PC-9 (cell line): ENCODE results near the gene AIF1. TPM values are rescaled to one million over a fixed set of nuclear protein-coding genes. Genes with fewer than 3 reads are reported as not detected.
"Not testable (repeated sequence)": the region's sequence is repeated elsewhere in the genome, so short reads cannot be mapped to it uniquely, and the experiment has no call there.

Source experiments
- BruUV-seq: library from RNA; stranded (reverse); fragments of 400-500 nt; replicated peaks from 2 replicates; lab custom pipeline; 2021; lab: Mats Ljungman, UMichigan
- CTCF ChIA-PET: fragments of 300-600 bp; sonication (Branson Sonifier 250); formaldehyde crosslinking; loops from one replicate; lab custom pipeline; 2022; ENCODE audit warnings: antibody characterized with exemption; lab: Charles Lee
- POLR2A ChIA-PET: fragments of 300-600 bp; sonication (Branson Sonifier 250); formaldehyde crosslinking; loops from one replicate; lab custom pipeline; 2022; ENCODE audit warnings: antibody characterized with exemption; ENCODE audit not compliant: unreplicated experiment; lab: Charles Lee
- DNase-seq, 2 experiments: peaks; one replicate each; pipeline versions ENCODE4 v3.0.0 to v3.0.0-alpha.2; 2015 to 2022; ENCODE audit warnings: mixed read lengths in 1 of 2
- H2AFZ ChIP-seq: fragments of 200-600 bp; sonication (generic); 2 replicates; pipeline ENCODE4 v1.8.1; 2017; ENCODE audit warnings: antibody characterized with exemption
- H3F3A ChIP-seq: fragments of 200-600 bp; sonication (generic); 2 replicates; pipeline ENCODE4 v1.8.1; 2017; ENCODE audit warnings: antibody characterized with exemption, mild to moderate bottlenecking, low read depth; ENCODE audit not compliant: insufficient read depth
- H3K27ac ChIP-seq: fragments of 200-600 bp; sonication (generic); 2 replicates; pipeline ENCODE4 v1.6.1; 2016; ENCODE audit warnings: mixed run types
- H3K27me3 ChIP-seq: fragments of 200-600 bp; sonication (generic); 2 replicates; pipeline ENCODE4 v1.6.1; 2016; ENCODE audit warnings: low read depth, mixed run types; ENCODE audit not compliant: insufficient read depth
- H3K36me3 ChIP-seq: fragments of 200-600 bp; sonication (generic); 2 replicates; pipeline ENCODE4 v1.6.1; 2016; ENCODE audit warnings: low read depth, mixed run types
- H3K4me1 ChIP-seq: fragments of 200-600 bp; sonication (generic); replicated peaks from 2 replicates; pipeline ENCODE4 v1.6.1; 2016; ENCODE audit warnings: mixed run types; ENCODE audit not compliant: insufficient read depth
- H3K4me2 ChIP-seq: fragments of 200-600 bp; sonication (generic); 2 replicates; pipeline ENCODE4 v1.6.1; 2017; ENCODE audit warnings: mixed run types
- H3K4me3 ChIP-seq: fragments of 200-600 bp; sonication (generic); 2 replicates; pipeline ENCODE4 v1.6.1; 2016; ENCODE audit warnings: mixed run types
- H3K79me2 ChIP-seq: fragments of 200-600 bp; sonication (generic); 2 replicates; pipeline ENCODE4 v1.6.1; 2017; ENCODE audit warnings: low read depth, mixed run types
- H3K9me2 ChIP-seq: fragments of 200-600 bp; sonication (generic); 2 replicates; pipeline ENCODE4 v1.8.1; 2017; ENCODE audit warnings: mild to moderate bottlenecking; ENCODE audit not compliant: insufficient read depth
- H3K9me3 ChIP-seq: fragments of 200-600 bp; sonication (generic); 2 replicates; pipeline ENCODE4 v1.8.1; 2016; ENCODE audit warnings: low read depth; ENCODE audit not compliant: insufficient read depth
- H4K20me1 ChIP-seq: fragments of 200-600 bp; sonication (generic); 2 replicates; pipeline ENCODE4 v1.8.1; 2017; ENCODE audit not compliant: insufficient read depth
- EZH2 ChIP-seq: fragments of 200-600 bp; sonication (generic); IDR thresholded peaks from 2 replicates; pipeline ENCODE4 v1.8.0; 2017; ENCODE audit warnings: antibody characterized with exemption, low read depth
- intact Hi-C: fragments of 100-400 bp; cut with micrococcal nuclease; formaldehyde crosslinking; loops from one replicate; pipeline ENCODE4 v1.10.0; 2022; ENCODE audit not compliant: unreplicated experiment
- total RNA-seq: library from RNA; stranded (reverse); gene quantifications from 2 replicates; pipeline ENCODE4 v1.2.3, GENCODE V29; 2021
- TF ChIP-seq, protein P1 (sequence below): fragments of 200-600 bp; sonication (generic); conservative IDR thresholded peaks from 2 replicates; pipeline ENCODE4 v1.6.1; 2017; ENCODE audit warnings: mixed run types, antibody characterized with exemption, mild to moderate bottlenecking, moderate library complexity

The AIF1 gene
- total RNA-seq, 1 experiment from 2014 or later, result not detected

DNA sequence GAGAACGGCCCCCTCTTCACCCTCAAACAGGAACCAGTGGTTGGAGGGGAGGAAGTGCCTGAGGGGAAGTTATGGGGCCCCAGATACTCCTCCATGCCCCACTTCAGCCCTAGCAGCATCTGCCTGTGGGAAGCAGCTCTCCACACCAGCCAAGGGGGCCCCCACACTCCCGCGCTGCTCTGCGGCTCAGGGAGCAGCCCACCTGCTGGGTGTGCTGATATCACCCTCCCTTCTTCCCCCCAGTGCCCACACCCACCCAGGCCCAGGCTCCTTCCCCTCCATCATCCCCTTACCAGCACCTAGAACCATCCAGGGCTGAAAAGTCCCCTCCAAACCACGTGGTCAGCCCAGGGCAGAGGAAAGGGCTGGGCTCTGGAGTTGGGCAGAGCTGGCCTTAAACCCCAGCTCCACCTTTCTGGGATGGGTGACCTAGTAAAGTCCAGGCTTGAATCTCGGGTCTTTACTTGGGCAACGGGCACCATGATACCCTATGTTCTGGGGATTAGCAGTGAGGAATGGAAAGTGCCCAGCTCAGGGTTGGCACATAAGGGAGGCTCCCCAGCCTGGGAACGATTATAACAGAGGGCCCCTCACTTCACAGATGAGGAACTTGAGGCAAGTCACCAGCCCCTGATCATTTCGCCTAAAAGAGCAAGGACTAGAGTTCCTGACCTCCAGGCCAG is 28.3 kb upstream of the AIF1 start:
- Histone ChIP-seq H3K4me1 (no peaks in the 10 kb centered on the region), H3K4me3 (no peak overlapping the region), H4K20me1 (no peaks in the 10 kb centered on the region), H3K9me3 (no peaks in the 10 kb centered on the region), H3K79me2 (no peaks in the 10 kb centered on the region), H3K4me2 (no peak overlapping the region), H3K27me3 (no peaks in the 10 kb centered on the region), H3K36me3 (no peaks in the 10 kb centered on the region), H2AFZ (no peak overlapping the region), H3K27ac (no peak overlapping the region), H3K9me2 (no peaks in the 10 kb centered on the region), H3F3A (no peaks in the 10 kb centered on the region)
- no peak for TF ChIP-seq EZH2
- TF ChIP-seq, protein P1, sequence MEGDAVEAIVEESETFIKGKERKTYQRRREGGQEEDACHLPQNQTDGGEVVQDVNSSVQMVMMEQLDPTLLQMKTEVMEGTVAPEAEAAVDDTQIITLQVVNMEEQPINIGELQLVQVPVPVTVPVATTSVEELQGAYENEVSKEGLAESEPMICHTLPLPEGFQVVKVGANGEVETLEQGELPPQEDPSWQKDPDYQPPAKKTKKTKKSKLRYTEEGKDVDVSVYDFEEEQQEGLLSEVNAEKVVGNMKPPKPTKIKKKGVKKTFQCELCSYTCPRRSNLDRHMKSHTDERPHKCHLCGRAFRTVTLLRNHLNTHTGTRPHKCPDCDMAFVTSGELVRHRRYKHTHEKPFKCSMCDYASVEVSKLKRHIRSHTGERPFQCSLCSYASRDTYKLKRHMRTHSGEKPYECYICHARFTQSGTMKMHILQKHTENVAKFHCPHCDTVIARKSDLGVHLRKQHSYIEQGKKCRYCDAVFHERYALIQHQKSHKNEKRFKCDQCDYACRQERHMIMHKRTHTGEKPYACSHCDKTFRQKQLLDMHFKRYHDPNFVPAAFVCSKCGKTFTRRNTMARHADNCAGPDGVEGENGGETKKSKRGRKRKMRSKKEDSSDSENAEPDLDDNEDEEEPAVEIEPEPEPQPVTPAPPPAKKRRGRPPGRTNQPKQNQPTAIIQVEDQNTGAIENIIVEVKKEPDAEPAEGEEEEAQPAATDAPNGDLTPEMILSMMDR, result no peak
- ChIA-PET CTCF (interaction anchor here (1.1 kb wide), 1 partner anchor 12 kb away, joined by 3 read pairs; no protein-coding TSS in a partner anchor), POLR2A (interaction anchor here (0.6 kb wide), 1 partner anchor 500 kb away, joined by 7 read pairs; no protein-coding TSS in a partner anchor)
- no peak for DNase-seq
- intact Hi-C loops, result no loop called here
- no TSS peak for BruUV-seq

DNA sequence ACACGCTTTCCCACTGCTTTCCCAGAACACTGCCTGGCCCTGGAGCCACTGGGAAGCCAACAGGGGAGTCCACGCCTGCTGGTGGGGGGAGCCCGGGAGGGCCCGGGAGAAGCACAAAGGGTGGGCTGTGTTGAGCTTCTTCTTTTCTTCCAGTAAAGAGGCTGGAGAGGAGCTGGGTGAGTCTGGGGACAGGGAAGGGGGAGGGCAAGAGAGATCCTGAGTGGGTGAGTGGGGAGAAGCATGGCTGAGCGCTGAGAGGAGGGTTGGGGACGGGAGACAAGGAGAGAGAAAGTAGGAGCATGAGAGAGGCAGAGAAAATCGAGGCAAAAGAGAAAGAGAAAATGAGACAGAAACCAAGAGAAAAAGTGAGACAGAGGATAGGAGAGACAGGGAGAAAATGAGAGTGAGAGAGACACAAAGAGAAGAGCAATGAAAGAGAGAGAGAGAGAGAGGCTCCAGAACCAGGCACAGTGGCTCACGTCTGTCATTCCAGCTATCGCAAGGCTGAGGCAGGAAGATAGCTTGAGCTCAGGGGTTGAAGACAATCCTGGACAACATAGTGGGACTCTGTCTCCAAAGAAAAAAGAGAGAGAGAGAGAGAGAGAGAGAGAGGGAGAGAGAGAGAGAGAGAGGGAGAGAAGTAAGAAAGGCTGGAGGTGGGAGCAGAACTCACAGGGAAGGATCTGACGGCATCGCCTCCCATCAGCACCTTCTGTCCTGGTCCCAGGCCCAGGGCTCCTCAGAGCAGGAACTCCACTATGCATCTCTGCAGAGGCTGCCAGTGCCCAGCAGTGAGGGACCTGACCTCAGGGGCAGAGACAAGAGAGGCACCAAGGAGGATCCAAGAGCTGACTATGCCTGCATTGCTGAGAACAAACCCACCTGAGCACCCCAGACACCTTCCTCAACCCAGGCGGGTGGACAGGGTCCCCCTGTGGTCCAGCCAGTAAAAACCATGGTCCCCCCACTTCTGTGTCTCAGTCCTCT is 26.9 kb upstream of the AIF1 start:
- Histone ChIP-seq H3K4me2 (no peak overlapping the region), H3K4me3 (no peak overlapping the region), H4K20me1 (no peaks in the 10 kb centered on the region), H3K27me3 (no peaks in the 10 kb centered on the region), H3K9me2 (no peaks in the 10 kb centered on the region), H3F3A (no peaks in the 10 kb centered on the region), H3K4me1 (no peaks in the 10 kb centered on the region), H3K36me3 (no peaks in the 10 kb centered on the region), H3K79me2 (no peaks in the 10 kb centered on the region), H3K9me3 (no peaks in the 10 kb centered on the region), H3K27ac (no peak overlapping the region), H2AFZ (no peak overlapping the region)
- CTCF ChIA-PET, result interaction anchor here (0.6 to 0.7 kb wide), 3 partner anchors 73 to 261 kb away, joined by 8 to 13 read pairs (median 8); partner anchors contain the start of gene C6orf47
- DNase-seq, result no peak
- intact Hi-C loops, result no loop called here
- TF ChIP-seq, protein P1, result no peak
- no peak for TF ChIP-seq EZH2
- no TSS peak for BruUV-seq
- POLR2A ChIA-PET, result interaction anchor here (0.6 kb wide), 1 partner anchor 836 kb away, joined by 10 read pairs; no protein-coding TSS in a partner anchor

DNA sequence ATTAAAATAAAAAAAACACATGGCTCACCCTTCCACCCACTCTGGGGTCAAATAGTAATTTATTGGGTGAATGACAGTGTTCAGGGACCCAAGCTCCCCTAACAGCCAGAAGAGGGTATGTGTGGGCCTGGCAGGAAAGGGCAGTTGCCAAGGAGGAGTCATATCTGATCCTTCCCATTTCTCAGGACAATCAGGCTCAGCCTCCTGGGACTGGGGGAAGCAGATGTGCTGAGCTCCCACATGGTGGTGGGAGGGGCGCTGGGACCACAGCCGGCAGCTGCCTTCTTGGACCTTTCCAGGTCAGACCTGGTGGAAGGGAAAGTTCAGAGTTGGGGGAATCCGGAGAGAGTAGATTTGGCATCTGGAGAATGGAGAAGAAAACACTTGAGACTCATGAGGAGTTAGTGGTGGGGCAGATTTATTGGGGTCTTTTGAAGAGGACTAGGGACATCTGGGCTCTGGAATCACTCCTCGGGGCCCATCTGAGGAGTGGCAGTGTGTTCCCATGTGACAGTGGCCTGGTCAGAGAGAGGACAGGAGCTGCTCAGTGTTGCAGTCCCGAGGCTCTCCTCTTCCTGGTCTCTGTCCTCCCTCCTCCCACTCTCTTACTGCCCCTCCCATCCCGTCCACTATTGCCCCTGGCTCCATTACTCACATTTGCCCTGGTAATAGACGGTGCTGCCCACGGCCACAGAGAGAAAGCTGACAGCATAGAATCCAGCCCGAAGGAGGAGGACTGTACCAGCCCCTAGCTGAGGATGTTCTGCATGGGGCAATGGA is 26.0 kb upstream of the AIF1 start:
- Histone ChIP-seq H3K36me3 (no peaks in the 10 kb centered on the region), H3K27me3 (no peaks in the 10 kb centered on the region), H3K4me2 (no peak overlapping the region), H2AFZ (no peak overlapping the region), H3K4me1 (no peaks in the 10 kb centered on the region), H3K79me2 (no peaks in the 10 kb centered on the region), H3K27ac (no peak overlapping the region), H3F3A (no peaks in the 10 kb centered on the region), H3K4me3 (no peak overlapping the region), H3K9me3 (no peaks in the 10 kb centered on the region), H3K9me2 (no peaks in the 10 kb centered on the region), H4K20me1 (no peaks in the 10 kb centered on the region)
- TF ChIP-seq, protein P1, result no peak
- no peak for TF ChIP-seq EZH2
- ChIA-PET POLR2A (interaction anchor here (0.6 kb wide), 1 partner anchor 837 kb away, joined by 10 read pairs; no protein-coding TSS in a partner anchor), CTCF (no interaction called here)
- BruUV-seq, result no TSS peak
- intact Hi-C loops, result no loop called here
- no peak for DNase-seq

DNA sequence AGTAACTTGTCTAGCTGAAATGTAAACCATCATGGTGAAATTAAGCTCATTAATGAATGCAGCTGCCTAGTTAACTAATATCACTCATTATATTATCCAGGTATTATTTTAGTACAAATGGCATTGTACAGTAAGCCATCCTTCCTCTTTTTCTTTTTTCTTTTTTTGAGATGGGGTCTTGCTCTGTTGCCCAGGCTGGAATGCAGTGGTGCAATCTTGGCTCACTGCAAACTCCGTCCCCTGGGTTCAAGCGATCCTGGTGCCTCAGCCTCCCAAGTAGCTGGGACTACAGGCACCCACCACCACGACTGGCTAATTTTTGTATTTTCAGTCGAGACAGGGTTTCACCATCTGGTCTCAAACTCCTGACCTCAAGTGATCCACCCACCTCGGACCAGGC is 24.3 kb upstream of the AIF1 start:
- POLR2A ChIA-PET, result interaction anchor here (0.7 kb wide), 1 partner anchor 16 kb away, joined by 6 read pairs; no protein-coding TSS in a partner anchor
- DNase-seq, H3K9me2 ChIP-seq, H3K9me3 ChIP-seq, H2AFZ ChIP-seq, H3K27ac ChIP-seq, BruUV-seq, H3F3A ChIP-seq, CTCF ChIA-PET, H3K36me3 ChIP-seq, H4K20me1 ChIP-seq, H3K79me2 ChIP-seq, H3K4me1 ChIP-seq, H3K4me3 ChIP-seq, intact Hi-C loops, H3K4me2 ChIP-seq, H3K27me3 ChIP-seq: not testable (repeated sequence)
